ENCODE data around the gene INMT. TPM values are rescaled to one million over a fixed set of nuclear protein-coding genes. Genes with fewer than 3 reads are reported as not detected.

INMT gene
- total and polyA plus RNA-seq, 2 of the 13 experiments (the other 11 are each of a cell fraction or from before 2014, with no cell fraction given): not detected

DNA sequence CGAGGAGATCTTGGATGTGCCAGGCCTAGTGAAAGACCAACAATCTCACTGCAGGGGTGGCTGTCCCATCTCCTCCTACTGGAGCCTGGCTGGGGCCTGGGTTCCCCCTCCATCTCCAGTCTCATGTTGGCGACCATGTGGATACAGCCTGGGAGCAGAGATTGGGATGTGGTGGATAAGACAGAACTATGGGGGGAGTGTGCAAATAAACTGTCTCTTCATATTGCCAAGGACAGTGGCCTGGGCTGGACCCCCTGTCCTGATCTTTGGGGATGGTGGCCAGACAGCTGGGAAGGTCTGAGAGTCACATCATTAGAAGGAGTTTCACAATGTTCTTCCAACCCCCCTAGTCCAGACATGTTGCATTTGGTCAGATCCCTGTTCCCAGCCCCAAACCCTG is 13.5 kb downstream of the INMT start (continued):
- TF ChIP-seq, protein P1, sequence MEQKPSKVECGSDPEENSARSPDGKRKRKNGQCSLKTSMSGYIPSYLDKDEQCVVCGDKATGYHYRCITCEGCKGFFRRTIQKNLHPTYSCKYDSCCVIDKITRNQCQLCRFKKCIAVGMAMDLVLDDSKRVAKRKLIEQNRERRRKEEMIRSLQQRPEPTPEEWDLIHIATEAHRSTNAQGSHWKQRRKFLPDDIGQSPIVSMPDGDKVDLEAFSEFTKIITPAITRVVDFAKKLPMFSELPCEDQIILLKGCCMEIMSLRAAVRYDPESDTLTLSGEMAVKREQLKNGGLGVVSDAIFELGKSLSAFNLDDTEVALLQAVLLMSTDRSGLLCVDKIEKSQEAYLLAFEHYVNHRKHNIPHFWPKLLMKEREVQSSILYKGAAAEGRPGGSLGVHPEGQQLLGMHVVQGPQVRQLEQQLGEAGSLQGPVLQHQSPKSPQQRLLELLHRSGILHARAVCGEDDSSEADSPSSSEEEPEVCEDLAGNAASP (CRISPR knock-in tag; IDR thresholded peaks at IDR 0.05; ENCODE audit: borderline replicate concordance): no peak
- no peak for TF ChIP-seq RBM39 (IDR thresholded peaks at IDR 0.05; ENCODE audit: low read depth, low read length, poor library complexity, severe bottlenecking)
- TF ChIP-seq, protein P2, sequence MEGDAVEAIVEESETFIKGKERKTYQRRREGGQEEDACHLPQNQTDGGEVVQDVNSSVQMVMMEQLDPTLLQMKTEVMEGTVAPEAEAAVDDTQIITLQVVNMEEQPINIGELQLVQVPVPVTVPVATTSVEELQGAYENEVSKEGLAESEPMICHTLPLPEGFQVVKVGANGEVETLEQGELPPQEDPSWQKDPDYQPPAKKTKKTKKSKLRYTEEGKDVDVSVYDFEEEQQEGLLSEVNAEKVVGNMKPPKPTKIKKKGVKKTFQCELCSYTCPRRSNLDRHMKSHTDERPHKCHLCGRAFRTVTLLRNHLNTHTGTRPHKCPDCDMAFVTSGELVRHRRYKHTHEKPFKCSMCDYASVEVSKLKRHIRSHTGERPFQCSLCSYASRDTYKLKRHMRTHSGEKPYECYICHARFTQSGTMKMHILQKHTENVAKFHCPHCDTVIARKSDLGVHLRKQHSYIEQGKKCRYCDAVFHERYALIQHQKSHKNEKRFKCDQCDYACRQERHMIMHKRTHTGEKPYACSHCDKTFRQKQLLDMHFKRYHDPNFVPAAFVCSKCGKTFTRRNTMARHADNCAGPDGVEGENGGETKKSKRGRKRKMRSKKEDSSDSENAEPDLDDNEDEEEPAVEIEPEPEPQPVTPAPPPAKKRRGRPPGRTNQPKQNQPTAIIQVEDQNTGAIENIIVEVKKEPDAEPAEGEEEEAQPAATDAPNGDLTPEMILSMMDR (CRISPR knock-in tag; IDR thresholded peaks at IDR 0.05): no peak

DNA sequence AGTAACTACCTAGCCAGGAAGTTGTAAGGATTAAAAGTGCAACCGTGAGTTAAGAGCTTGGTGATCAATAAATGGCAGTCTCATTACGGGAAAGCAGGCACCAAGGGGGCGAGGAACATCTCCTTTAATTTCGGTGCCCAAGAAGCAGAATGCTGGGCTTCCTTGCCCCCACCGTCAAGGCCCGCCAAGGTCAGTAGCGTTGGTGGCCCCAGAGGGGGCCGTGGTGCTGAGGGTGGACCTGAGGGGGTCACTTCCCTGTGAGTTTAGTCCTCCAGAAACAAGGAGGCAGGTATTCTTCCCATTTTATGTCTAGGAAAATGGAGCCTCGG is 18.9 kb downstream of the INMT start:
- in situ Hi-C loops (cut with HindIII; ENCODE audit: extremely low pct_ligation_motif_present, low pct_unique_long_range_greater_than_20kb) (no loop called here), intact Hi-C loops (cut with micrococcal nuclease; ENCODE audit: unreplicated experiment) (no loop called here)
- no peak overlapping the region for H3K4me3 ChIP-seq (replicated peaks in 1 of 3; ENCODE audit: insufficient read depth in 1 of 3, low read depth in 2 of 3, low read length in 3 of 3)
- H3K4me1 ChIP-seq (ENCODE audit: insufficient read depth, low read length): peaks cover 19% of the 10 kb centered on the region
- BruUV-seq (replicated peaks): no TSS peak
- no peaks in the 10 kb centered on the region for H3K36me3 ChIP-seq (replicated peaks in 1 of 2; ENCODE audit: control insufficient read depth in 1 of 2, insufficient read depth in 2 of 2, low read length in 2 of 2)
- no peak for FAIRE-seq
- no peak overlapping the region for H3K9ac ChIP-seq (ENCODE audit: insufficient read depth, low read depth, low read length)
- WGBS (ENCODE audit: low lambda C conversion rate): 76% methylated on average over 8 of the region's 9 CpGs
- no peaks in the 10 kb centered on the region for H3K79me2 ChIP-seq (ENCODE audit: insufficient read depth, low read length)
- POLR2A ChIA-PET: no interaction called here
- H3K27me3 ChIP-seq (ENCODE audit: control insufficient read depth in 1 of 2, insufficient read depth in 2 of 2, low read length in 2 of 2): peaks cover 0 to 7% of the 10 kb centered on the region in 2 experiments; a peak in 1 of 5 replicates
- no peak overlapping the region for H3K4me2 ChIP-seq (ENCODE audit: low read depth, low read length)
- H3K27ac ChIP-seq (ENCODE audit: extremely low read length, insufficient read depth, low read length): no peak overlapping the region
- ATAC-seq: no peak
- DNase-seq (ENCODE audit: low spot score): no peak
- no peaks in the 10 kb centered on the region for H4K20me1 ChIP-seq (ENCODE audit: insufficient read depth, low read length)
- CTCF ChIA-PET (ENCODE audit: low intra/inter-chr PET ratio, low total read pairs): no interaction called here
- H2AFZ ChIP-seq (ENCODE audit: low read length): no peak overlapping the region
- H3K9me3 ChIP-seq (ENCODE audit: low read length): no peaks in the 10 kb centered on the region
- TF ChIP-seq JUN (CRISPR knock-in tag; IDR thresholded peaks at IDR 0.05): no peak
- no peak for TF ChIP-seq SATB2 (CRISPR knock-in tag; IDR thresholded peaks at IDR 0.05)
- TF ChIP-seq, protein P3, sequence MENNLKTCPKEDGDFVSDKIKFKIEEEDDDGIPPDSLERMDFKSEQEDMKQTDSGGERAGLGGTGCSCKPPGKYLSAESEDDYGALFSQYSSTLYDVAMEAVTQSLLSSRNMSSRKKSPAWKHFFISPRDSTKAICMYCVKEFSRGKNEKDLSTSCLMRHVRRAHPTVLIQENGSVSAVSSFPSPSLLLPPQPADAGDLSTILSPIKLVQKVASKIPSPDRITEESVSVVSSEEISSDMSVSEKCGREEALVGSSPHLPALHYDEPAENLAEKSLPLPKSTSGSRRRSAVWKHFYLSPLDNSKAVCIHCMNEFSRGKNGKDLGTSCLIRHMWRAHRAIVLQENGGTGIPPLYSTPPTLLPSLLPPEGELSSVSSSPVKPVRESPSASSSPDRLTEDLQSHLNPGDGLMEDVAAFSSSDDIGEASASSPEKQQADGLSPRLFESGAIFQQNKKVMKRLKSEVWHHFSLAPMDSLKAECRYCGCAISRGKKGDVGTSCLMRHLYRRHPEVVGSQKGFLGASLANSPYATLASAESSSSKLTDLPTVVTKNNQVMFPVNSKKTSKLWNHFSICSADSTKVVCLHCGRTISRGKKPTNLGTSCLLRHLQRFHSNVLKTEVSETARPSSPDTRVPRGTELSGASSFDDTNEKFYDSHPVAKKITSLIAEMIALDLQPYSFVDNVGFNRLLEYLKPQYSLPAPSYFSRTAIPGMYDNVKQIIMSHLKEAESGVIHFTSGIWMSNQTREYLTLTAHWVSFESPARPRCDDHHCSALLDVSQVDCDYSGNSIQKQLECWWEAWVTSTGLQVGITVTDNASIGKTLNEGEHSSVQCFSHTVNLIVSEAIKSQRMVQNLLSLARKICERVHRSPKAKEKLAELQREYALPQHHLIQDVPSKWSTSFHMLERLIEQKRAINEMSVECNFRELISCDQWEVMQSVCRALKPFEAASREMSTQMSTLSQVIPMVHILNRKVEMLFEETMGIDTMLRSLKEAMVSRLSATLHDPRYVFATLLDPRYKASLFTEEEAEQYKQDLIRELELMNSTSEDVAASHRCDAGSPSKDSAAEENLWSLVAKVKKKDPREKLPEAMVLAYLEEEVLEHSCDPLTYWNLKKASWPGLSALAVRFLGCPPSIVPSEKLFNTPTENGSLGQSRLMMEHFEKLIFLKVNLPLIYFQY (CRISPR knock-in tag; IDR thresholded peaks at IDR 0.05; ENCODE audit: borderline replicate concordance): no peak
- no peak for TF ChIP-seq ATF1 (CRISPR knock-in tag; IDR thresholded peaks at IDR 0.05)
- no peak for TF ChIP-seq RAD51 (IDR thresholded peaks at IDR 0.05; ENCODE audit: borderline replicate concordance)
- TF ChIP-seq ZZZ3 (CRISPR knock-in tag; IDR thresholded peaks at IDR 0.05; ENCODE audit: borderline replicate concordance): no peak
- TF ChIP-seq FOSL2 (CRISPR knock-in tag; IDR thresholded peaks at IDR 0.05): no peak
- TF ChIP-seq ZNF816 (CRISPR knock-in tag; IDR thresholded peaks at IDR 0.05; ENCODE audit: borderline replicate concordance): no peak
- TF ChIP-seq TSC22D2 (CRISPR knock-in tag; IDR thresholded peaks at IDR 0.05; ENCODE audit: borderline replicate concordance): no peak
- TF ChIP-seq, protein P4, sequence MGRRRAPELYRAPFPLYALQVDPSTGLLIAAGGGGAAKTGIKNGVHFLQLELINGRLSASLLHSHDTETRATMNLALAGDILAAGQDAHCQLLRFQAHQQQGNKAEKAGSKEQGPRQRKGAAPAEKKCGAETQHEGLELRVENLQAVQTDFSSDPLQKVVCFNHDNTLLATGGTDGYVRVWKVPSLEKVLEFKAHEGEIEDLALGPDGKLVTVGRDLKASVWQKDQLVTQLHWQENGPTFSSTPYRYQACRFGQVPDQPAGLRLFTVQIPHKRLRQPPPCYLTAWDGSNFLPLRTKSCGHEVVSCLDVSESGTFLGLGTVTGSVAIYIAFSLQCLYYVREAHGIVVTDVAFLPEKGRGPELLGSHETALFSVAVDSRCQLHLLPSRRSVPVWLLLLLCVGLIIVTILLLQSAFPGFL (CRISPR knock-in tag; IDR thresholded peaks at IDR 0.05): no peak
- TF ChIP-seq ZBTB42 (CRISPR knock-in tag; IDR thresholded peaks at IDR 0.05): no peak
- TF ChIP-seq RFX1 (IDR thresholded peaks at IDR 0.05): no peak
